Inflammatory macrophage treated with lipopolysaccharide for 1 hour (primary cell): ENCODE results near the gene SYTL3.
"Not testable (repeated sequence)": the region's sequence is repeated elsewhere in the genome, so short reads cannot be mapped to it uniquely, and the experiment has no call there.

Experiments
- DNase-seq, 2 donors: peaks; one replicate each; pipeline ENCODE4 v3.0.0-alpha.2; 2020 to 2022

SYTL3 gene

DNA sequence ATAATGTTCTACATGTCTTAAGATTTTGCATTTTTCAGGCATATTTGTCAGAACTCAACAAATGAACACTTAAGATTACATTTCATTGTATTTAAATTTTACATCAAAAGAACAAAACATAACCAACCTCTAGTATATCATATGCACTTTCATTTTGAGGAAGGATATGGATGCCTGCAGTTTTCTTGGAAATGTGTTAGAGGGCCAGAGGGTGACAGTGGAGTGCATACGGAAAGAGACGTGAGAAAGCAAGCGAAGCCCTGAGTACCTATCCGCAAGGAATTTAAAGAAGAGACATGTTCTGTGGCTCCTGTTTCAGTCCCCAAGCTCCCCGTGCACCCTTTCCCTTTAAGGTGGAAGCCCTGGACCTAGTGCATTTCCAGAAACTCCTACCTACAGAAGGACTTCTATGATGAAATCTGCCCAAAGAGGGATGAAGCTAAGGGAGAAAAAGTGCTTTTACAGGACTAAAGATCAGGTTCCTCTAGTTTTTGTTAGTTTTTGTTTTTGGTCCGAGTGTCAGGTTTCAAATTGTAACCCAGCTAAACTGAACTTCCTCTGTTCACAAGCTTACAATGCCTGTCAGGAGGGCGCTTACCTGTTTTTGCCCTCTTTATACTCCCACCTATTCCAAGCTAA is 130.5 kb downstream of the SYTL3 start:
- no peak for DNase-seq

DNA sequence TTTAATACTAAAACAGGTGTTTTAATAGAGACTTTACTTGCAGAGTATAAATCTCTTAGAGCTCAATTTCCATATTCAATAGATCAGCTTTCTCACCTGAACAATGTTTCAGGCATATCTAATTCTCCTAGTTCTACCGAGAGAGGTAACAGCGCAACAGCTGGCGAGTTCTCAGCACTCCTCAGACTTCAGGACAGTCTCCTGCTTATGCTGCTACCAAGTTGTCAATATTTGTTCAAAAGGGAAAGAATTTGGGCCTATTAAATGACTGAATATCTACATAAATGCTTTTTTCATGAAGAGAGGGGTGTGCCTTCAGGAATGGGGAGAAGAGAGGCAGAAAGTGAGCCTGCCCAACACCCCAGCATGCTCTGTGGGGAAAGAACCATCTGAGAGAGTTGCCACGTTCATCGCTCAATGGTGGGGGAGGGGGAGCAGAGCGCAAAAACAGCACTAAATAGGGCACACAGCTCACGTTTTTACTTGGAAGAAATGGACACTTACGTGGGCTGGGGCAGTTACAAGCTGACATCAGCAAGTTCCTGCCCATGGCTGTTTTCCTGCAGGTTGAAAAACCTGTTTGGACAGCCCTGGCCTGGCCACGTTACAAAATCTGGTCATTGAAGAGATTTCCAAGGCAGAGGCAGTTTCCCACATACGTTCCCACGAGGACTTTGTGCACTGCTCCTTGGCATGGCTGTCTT is 131.3 kb downstream of the SYTL3 start:
- no peak for DNase-seq

DNA sequence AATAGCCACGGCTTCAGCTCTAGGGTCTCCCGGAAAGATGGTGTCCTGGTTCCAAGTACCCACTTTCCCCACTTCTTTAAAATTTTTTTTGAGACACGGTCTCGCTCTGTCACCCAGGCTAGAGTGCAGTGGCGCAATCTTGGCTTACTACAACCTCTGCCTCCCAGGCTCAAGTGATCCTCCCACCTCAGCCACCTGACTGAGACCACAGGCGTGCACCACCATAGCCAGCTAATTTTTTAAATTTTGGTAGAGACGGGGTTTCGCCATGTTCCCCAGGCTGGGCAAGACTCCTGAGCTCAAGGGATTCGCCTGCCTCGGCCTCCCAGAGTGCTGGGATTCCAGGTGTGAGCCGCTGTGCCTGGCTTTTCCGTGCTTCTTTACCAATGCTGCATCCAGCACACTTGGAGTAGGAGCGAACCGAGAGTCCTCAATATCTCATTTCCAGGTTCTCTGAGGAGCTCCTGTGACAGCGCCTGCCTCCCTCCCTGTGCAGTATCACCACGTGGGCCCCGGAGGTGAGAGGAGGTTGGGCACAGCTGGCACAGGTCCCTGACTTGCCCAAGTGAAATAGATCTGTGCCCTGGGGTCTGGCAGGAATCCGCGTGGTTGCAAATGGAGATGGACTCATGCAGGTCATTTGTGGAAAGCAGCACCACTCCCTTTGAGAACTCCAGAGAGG is 132.0 kb downstream of the SYTL3 start:
- DNase-seq = peak in 1 of 2 donors; percentile 9

DNA sequence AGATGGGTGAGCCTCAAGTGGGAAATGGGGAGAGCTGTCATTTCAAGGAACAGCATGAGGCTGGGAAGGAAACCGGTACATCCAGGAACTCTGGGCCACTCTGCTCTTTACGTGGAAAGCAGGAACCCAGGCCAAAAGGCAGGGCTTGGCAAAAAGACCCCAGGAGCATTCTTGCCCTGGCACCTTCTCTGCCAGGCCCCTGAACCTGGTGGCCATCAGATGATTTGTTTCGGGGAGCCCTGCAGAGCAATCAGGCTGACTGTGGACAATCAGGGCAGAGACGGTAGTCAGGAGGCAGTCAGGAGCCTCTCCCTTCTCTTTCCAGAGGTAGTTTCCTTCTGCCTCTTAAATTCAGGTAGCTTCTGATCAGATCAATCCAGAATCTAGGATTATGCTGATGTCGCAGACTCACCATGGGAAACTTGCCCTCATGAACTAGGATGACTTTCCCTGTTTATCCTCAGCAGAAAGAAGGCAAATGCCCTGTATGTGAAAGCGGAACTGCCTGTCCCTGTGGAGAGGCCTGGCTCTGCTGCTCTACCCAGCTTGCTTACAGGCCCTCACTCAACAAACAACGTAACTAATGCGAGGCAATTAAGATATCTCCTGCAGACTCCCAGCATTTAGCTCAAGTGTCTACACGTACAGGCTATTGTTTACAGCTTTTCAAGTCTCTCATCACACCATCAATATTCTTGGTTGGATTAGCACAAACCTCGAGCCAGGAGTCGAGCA is 132.7 kb downstream of the SYTL3 start:
- DNase-seq = no peak

DNA sequence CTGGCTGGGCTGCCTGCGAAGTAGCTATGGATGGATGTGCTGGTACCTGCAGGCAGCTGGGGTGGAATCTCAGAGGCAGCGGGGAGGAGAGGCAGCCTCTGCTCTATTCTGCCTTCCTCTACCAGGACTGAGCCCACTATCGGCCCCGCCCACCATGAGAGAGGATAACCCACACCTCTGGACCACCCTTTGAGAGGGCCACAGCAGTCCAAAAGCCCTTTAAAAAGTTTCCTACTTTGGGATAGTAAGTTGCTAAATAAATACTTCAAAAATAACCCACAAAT is 133.3 kb downstream of the SYTL3 start:
- DNase-seq = no peak

DNA sequence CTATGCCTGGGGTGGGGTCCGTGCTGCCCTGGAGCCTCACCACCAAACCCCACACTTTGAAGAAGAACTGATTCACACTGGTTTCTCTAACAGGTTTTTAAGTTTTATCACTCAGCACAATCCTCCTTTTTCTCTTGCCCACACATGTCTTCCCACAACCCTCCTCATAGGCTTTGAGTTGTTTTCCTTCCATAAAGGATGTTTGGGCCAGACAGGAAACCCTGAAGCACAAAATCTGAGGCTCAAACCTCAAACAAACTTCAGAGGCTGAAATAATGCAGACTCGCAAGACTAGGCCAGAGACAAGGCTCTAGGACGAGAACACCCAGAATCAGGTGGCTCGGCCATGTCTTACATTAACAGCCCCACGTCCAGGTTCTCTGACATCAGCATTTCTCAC is 134.0 kb downstream of the SYTL3 start:
- no peak for DNase-seq

DNA sequence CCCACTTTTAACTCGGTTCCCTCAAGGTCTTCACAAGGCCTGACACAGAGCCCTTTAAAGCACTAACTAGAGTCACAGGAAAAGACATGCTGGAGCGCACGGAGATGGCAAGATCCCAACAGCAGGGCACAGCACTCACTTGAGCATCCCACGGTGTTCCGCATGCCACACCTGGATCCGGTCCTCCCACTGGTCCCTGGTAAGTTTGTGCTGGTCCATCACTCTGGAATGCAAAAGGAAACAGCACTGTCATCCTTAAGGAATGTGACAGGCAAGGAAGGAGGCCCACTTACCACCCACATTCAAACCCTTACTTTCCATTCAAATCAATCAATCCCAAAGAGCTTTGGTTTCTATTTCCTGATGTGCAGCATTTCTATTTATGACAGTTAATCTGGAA is 134.7 kb downstream of the SYTL3 start:
- DNase-seq = no peak

DNA sequence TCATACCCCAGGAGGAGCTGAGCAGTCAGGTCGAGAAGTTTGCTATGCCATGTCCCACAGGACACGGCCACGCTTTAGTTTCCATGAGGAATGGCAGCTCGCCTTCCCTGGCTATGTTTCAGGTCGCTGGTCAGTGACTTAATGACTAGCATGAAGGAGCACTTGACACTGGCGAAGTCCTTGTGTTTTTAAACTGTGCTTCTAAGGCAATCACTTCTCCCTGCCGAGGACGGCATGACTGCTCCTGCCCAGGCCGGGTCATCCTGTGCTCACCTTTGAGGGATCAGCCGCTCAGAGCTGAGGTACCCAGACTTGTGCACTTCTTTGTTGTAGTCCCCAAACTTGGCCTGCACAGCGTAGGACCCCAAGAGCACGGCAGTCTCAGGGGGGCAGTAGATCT is 135.2 kb downstream of the SYTL3 start:
- no peak for DNase-seq

DNA sequence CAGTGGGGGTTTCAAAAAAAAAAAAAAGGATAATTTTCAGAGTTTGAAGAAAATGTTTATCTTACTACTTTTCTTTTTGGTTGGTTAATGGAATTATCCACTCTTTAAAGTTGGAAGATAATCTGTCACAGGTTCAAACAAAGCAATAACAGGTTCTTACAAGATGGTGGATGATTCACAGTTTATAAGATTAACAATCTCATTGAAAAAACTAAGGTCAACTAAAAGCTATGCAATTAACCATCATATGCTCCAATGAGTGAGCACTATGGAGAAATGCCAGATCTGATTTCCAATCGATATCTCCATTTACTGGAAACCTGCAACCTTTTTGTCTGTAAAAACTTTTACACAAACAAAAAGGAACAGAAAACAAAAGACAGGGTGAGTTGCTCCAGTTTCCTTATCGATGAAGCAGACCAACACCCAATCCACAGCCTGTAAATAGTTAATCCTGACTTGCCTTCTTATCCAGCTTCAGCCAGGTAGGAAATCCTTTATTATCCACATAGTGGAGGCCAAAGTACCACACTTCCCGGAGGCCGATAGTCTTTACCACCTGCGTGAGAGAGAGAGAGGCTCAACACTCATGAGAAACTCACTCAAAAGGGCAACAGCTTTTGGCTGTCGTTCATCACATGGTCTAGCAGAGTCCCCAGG is 136.9 kb downstream of the SYTL3 start:
- DNase-seq = no peak

DNA sequence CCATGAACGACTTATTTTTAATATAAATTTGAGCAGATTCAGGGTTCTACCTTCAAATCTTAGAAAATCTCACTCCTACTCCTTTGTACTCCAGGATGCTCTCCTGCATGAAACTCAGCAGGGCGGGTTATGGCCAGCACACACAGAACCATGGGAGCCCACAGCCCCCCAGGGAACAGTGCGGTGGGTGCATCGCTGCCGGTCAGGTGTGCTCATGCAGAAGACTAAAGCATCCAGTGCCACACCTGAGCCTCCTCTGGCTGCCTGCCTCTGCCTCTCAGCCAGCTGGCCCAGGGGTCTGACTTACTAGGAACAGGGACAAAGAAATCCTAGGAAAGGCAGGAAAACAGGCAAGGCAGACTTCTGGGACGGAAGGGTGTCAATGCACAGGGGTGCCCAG is 137.5 kb downstream of the SYTL3 start:
- no peak for DNase-seq

DNA sequence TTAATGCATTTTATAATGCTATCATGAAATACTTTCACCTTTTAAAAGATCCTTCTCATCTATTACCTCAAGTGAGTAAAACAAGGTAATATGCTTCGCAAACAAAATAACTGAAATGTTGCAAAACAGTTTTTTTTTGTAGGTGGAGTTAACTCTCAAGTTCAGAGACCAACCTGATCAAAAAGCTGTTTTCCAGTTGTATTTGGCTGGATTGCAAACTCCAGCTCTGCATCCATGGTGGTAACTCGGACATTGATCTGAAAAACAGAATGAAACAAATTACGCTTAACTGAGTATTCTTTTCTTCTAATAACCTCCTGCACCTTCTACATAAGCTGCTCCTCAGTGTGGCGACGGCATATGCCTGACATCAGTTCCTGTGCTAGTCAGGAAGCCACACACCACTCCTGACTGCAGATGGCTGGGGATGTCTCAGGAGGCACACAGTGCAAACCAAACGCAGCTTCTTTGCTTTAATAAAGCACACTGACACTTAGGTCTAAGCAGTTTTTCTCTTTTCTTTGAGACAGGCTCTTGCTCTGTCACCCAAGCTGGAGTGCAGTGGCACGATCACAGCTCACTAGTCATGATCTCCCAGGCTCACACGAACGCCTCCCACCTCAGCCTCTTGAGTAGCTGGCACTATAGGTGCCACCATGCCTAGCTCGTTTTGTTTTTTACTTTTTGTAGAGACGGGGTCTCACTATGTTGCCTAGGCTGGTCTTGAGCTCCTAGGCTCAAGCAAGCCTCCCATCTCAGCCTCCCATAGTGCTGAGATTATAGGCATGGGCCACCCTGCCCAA is 139.5 kb downstream of the SYTL3 start:
- no peak for DNase-seq

DNA sequence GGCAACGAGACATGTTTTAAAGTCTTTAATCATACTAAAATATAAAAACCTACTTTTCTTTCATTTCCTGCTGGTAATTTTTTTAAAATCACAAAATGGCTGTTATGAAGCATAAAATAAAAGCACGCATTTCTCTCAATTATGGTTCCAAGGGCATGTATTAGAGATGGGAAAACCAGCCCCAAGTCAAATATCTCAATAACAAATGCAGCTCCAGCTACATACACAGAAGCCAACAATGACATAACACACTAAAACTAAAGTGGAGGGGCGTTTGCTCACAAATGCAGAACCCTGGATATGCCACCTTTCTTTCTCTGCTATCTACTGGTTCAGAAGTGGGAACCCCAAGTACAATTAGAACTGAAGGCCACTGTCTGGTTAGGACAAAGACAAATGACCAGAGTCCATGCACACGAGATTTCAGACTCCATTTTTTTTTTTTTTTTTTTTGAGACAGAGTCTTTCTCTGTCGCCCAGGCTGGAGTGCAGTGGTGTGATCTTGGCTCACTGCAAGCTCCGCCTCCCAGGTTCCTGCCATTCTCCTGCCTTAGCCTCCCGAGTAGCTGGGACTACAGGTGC is 141.5 kb downstream of the SYTL3 start:
- DNase-seq = no peak

DNA sequence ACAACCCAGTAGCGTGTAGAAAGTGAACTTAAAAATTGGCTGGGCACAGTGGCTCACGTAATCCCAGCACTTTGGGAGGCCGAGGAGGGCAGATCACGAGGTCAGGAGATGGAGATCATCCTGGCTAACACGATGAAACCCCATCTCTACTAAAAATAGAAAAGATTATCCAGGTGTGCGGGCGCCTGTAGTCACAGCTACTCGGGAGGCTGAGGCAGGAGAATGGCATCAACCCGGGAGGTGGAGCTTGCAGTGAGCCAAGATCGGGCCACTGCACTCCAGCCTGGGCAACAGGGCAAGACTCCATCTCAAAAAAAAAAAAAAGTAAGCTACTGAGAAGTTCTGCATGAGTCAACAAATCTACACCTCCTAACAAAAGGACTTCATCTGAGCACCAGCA is 142.7 kb downstream of the SYTL3 start:
- DNase-seq = not testable (repeated sequence)

DNA sequence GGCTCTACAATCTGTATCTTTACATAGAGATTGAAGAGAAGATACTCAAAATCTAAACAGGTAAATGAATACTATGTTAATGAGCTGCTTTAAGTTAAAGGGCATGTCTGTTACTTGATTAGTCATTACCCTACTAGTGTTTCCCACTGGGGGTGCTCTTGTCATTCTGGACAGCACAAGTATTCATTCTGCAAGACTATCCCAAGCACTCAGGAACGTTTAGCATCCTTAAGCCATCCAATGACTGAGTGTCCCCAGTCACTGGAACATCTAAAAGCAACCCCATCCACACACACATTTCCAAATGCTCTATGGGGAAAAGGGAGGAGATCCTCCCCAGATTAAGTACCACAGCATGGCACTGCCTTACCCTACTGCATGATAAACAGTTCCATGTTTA is 143.6 kb downstream of the SYTL3 start:
- peak in 1 of 2 donors; percentile 51 for DNase-seq

DNA sequence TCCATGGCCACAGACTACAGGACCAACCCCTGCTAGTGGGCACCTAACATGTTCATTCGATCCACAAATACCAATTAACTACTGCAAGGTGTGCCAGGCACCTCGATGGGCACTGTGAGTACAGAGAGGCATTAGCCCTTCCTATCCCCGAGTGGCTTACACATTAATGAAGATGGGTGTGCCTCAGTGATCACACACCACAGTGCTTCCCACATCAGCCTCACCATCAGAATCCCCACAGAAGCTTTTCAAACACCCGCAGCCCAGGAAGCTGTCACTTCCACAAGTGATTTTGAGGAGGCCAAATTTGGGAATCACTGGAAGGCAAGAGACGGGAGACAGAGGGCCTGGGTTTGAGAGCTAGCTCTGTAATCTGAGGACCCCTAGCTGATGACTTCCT is 145.7 kb downstream of the SYTL3 start:
- DNase-seq = no peak

DNA sequence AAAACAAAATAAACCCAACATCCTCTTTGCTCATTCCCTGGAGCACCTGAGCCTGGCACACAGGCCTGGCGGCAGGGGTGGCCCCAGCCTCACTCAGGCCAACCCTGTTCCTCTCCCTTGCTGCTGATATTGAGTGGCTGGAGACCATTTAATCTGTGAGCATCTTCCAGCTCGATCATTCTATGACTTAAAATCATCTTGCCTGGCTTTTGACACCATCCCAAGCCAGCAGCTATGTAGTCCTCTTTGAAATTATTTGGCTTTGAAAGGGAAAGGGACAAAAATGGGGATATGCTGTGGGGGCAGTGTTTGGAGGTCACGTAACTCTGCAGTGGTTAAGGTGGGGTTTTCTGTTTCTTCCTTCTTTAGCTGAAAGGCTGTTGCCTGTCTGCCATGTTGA is 146.5 kb downstream of the SYTL3 start:
- DNase-seq = no peak

DNA sequence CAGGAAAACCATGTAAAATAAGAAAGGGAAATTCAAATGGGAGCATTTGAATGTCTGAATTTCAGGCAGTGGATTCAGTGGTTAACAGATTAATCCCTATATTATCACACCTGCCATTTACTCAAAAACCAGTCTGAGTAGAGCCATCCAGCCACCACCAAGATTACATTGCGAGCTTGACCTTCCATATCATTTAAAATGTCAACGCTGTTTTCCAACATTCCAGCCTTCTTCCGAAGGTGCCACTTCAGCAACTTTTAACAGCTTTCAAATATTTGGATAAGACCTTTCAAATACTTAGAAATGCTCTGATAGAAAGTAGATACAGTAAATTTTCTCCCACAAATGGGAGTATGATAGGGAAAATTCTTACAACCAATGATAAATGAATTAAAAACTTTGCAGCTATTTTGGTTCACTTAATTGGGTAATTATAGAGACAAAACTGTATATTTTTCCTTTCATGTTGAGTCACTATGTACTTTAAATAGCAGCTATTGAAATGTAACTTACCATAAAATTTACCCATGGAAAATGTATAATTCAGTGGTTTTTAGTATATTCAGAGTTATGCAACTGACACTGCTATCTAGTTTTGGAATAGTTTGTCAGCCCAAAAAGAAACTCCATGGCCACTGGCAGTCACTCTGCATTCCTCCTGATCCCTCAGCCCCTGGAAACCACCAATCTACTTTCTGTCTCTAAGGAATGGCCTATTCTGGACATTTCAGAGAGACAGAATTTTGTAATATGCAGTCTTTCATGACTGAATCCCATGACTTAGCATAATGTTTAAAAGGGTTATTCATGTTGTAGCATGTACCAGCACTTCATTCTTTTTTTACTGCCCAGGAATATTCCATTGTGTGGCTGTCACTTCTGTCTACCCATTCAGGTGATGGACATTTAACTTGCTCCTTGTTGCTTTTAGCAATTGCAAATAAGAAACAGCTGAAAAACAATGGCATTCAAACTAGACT is 147.8 kb downstream of the SYTL3 start:
- peak in 1 of 2 donors; percentile 43 for DNase-seq

DNA sequence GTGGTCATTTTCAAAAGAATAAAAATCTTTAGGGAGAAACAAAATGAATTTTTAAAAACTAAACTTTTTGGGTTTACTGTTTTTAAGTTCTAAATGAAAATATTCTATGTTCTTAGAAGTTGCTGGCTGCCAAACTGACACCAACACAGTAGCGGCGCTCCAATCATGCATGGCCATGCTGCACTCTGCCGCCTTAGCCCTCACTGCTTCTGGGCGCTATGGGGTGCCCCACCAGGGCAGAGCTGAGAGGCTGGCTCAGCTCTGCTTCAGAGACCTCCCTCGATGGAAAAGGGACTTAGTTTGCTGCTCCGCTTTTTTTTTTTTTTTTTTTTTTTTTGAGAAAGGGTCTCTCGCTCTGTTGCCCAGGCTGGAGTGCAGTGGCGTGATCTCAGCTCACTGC is 148.5 kb downstream of the SYTL3 start:
- no peak for DNase-seq

DNA sequence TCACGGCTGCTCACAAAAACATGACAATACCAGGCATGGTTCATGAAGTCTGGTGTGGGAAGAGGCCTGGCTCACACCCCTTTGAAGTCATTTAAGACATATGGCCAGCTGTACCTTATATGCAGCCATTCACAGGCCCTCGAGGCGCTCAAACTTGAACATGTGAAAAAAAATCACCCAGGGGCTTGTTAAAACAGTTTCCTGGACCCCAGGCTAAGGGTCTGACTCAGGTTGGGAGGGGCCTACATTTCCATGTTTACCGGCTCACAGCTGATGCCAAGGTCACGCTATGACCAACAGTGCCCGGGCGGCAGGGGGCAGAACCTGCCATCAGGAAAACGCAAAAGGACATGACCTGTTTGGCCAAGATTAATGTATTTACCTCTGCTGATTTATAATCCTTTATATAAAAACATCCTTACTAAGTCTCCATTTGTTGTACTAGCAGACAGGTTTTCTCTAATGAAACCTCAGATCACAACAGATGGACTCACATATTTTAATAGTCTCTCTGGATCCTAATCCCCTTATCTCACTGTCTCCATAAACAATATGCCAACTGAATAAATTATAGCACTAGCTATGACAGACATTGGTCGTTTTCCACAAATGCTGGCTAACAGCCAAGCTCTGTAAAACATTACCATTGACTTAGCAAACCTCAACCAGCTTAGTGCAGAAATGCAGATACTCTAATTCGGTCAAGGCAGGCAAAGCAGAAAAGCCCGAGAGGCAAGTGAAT is 149.4 kb downstream of the SYTL3 start:
- DNase-seq = no peak
